Hepatocyte (in vitro differentiated cells): Measurements from ENCODE around the gene NAE1. TPM values are rescaled to one million over a fixed set of nuclear protein-coding genes. Genes with fewer than 3 reads are reported as not detected.

ENCODE experiments used
- DNase-seq: peaks from one replicate; pipeline ENCODE4 v3.0.0-alpha.2; 2016; ENCODE audit warnings: low spot score
- H2AFZ ChIP-seq: fragments of 200-600 bp; sonication (generic); 2 replicates; pipeline ENCODE4 v1.6.0; 2016; ENCODE audit warnings: antibody characterized with exemption, mild to moderate bottlenecking
- H3K27ac ChIP-seq: fragments of 200-600 bp; sonication (generic); 2 replicates; pipeline ENCODE4 v1.5.1; 2016; ENCODE audit warnings: mild to moderate bottlenecking
- H3K27me3 ChIP-seq: fragments of 200-600 bp; sonication (generic); 2 replicates; pipeline ENCODE4 v1.6.1; 2016
- H3K36me3 ChIP-seq: fragments of 200-600 bp; sonication (generic); replicated peaks from 2 replicates; pipeline ENCODE4 v1.5.1; 2016; ENCODE audit warnings: low read depth; ENCODE audit not compliant: insufficient read depth
- H3K4me1 ChIP-seq: fragments of 200-600 bp; sonication (generic); 2 replicates; pipeline ENCODE4 v1.5.1; 2016; ENCODE audit warnings: mild to moderate bottlenecking, moderate library complexity; ENCODE audit not compliant: insufficient read depth
- H3K4me2 ChIP-seq: fragments of 200-600 bp; sonication (generic); 2 replicates; pipeline ENCODE4 v1.6.0; 2016
- H3K4me3 ChIP-seq: fragments of 200-600 bp; sonication (generic); 2 replicates; pipeline ENCODE4 v1.5.1; 2016; ENCODE audit warnings: mild to moderate bottlenecking
- H3K79me2 ChIP-seq: fragments of 200-600 bp; sonication (generic); 2 replicates; pipeline ENCODE4 v1.6.0; 2017; ENCODE audit warnings: mild to moderate bottlenecking
- H3K9me2 ChIP-seq: fragments of 200-600 bp; sonication (generic); replicated peaks from 2 replicates; pipeline ENCODE4 v1.6.0; 2017; ENCODE audit warnings: mild to moderate bottlenecking; ENCODE audit not compliant: insufficient read depth
- H3K9me3 ChIP-seq: fragments of 200-600 bp; sonication (generic); 2 replicates; pipeline ENCODE4 v1.5.1; 2016; ENCODE audit warnings: low read depth, mild to moderate bottlenecking
- H4K20me1 ChIP-seq: fragments of 200-600 bp; sonication (generic); 2 replicates; pipeline ENCODE4 v1.6.0; 2016; ENCODE audit warnings: mild to moderate bottlenecking; ENCODE audit not compliant: insufficient read depth, poor library complexity, severe bottlenecking
- EZH2 ChIP-seq: fragments of 200-600 bp; sonication (generic); IDR thresholded peaks from 2 replicates; pipeline ENCODE4 v1.6.1; 2016; ENCODE audit warnings: antibody characterized with exemption, mild to moderate bottlenecking, borderline replicate concordance
- EZH2phosphoT487 ChIP-seq: fragments of 200-600 bp; sonication (generic); IDR thresholded peaks from one replicate; pipeline ENCODE4 v1.6.1; 2018; ENCODE audit warnings: antibody characterized with exemption, mild to moderate bottlenecking, low read depth, moderate library complexity; ENCODE audit not compliant: unreplicated experiment, severe bottlenecking
- WGBS: methylation state at CpG from one replicate; pipeline ENCODE4 v1.1.6; 2016; ENCODE audit warnings: low lambda C conversion rate; ENCODE audit errors: missing lambda C conversion rate; 5-methylcytosine and 5-hydroxymethylcytosine counted together
- polyA plus RNA-seq: library from polyadenylated mRNA; unstranded; fragments of >200 nt; fragmentation: Nextera tagmentation; extraction: Ambion mirVana; gene quantifications from 2 replicates; pipeline ENCODE4 v1.2.1, GENCODE V29; 2016
- total RNA-seq: library from RNA; depleted of rRNA; stranded (reverse); fragments of >200 nt; gene quantifications from 2 replicates; pipeline ENCODE4 v1.2.3, GENCODE V29; 2014
- TF ChIP-seq, protein P1 (sequence below): fragments of 200-600 bp; sonication (generic); IDR thresholded peaks from 2 replicates; pipeline ENCODE4 v1.5.1; 2016; ENCODE audit warnings: antibody characterized with exemption, mild to moderate bottlenecking; ENCODE audit not compliant: poor library complexity

NAE1 gene
- total and polyA plus RNA-seq, 2 experiments from 2014 or later: 60.3 to 68.5 TPM

DNA sequence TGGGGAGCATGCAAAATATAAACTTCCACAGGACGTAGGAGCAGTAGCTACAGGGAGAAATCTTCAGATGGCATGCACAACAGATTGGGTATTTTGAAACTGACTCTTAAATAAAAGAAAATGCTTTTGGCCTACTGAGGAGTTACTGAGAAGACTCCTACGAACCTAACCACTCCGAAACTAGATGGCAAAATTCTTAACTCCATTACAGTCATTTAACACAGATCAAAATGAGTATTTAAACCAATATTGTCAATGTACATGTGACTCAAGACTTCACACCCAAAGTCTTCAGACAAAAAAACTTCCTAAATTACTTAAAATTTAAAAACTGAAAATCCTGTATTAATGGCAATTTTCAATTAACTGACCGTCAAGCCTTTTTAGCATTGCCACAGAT, 21.0 kb downstream of the NAE1 start:
- no peaks in the 10 kb centered on the region for H3K4me1 ChIP-seq
- no peaks in the 10 kb centered on the region for H3K9me3 ChIP-seq
- no peak for DNase-seq
- H4K20me1 ChIP-seq: no peaks in the 10 kb centered on the region
- WGBS: 93% methylated on average over 4 of the region's 4 CpGs
- no peaks in the 10 kb centered on the region for H3K9me2 ChIP-seq
- H3K4me2 ChIP-seq: no peak overlapping the region
- no peak for TF ChIP-seq EZH2
- TF ChIP-seq, protein P1, sequence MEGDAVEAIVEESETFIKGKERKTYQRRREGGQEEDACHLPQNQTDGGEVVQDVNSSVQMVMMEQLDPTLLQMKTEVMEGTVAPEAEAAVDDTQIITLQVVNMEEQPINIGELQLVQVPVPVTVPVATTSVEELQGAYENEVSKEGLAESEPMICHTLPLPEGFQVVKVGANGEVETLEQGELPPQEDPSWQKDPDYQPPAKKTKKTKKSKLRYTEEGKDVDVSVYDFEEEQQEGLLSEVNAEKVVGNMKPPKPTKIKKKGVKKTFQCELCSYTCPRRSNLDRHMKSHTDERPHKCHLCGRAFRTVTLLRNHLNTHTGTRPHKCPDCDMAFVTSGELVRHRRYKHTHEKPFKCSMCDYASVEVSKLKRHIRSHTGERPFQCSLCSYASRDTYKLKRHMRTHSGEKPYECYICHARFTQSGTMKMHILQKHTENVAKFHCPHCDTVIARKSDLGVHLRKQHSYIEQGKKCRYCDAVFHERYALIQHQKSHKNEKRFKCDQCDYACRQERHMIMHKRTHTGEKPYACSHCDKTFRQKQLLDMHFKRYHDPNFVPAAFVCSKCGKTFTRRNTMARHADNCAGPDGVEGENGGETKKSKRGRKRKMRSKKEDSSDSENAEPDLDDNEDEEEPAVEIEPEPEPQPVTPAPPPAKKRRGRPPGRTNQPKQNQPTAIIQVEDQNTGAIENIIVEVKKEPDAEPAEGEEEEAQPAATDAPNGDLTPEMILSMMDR: no peak
- TF ChIP-seq EZH2phosphoT487: no peak
- H3K79me2 ChIP-seq: no peaks in the 10 kb centered on the region
- H3K27me3 ChIP-seq: no peaks in the 10 kb centered on the region
- H3K36me3 ChIP-seq: no peaks in the 10 kb centered on the region
- no peak overlapping the region for H3K27ac ChIP-seq
- no peak overlapping the region for H3K4me3 ChIP-seq
- H2AFZ ChIP-seq: no peak overlapping the region

DNA sequence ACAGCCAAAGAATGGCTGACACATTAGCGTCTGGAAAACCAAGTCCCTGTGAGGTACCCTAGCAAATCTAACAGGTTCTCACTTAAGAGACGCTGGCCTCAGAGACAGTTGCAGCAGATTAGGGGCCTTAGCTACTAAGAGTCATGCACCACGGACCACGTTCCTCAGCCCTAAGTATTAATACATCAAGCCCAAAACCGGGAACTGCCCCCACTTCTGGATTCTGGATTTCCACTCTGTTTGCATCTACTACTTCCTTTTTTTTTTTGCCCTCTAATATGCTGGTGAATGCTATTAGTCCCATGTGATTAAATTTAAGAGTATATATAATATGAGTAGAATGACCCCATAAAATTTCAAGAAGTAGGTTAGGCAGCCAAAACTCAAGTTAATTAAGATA, 28.6 kb downstream of the NAE1 start:
- TF ChIP-seq EZH2phosphoT487 (no peak), EZH2 (no peak)
- TF ChIP-seq, protein P1: no peak
- Histone ChIP-seq H2AFZ (no peak overlapping the region), H3K9me3 (no peaks in the 10 kb centered on the region)

DNA sequence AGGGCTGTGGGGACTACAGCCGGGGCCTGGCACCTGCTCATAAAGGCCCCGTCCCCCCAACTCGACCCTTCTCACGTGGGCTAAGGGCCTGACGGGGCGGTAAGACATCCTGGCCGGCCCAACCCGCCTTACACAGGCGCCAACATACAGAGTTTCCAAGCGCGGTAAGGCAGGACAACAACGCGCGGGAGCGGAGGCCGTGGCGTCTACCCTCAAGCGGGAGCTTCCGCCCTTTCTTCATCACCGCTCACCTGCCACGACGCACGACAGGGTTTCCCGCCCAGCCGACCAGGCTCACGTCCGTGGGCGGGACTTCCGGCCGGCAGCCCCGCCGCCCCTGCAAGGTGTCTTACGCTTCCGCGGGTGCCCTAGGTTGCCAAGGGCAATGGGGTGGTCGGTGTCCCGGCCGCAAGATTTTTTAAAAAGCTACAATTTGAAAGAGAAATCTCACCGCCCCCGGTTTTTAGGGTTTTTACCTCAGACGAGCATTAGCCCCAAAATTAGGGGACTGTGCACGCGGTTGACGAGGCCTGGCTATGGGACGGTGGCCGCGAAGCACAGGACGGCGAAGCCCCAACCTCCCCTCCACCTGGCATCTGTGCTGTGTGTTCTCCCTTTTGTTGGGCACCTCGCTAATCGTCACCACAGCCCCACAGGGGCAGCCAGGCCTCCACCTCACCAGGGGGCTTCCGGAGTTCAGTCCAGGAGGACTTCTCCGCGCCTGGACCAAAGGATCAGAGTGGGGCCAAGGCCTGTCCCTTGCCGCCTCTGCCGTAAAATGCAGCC, 29.3 kb downstream of the NAE1 start, which contains the start of gene TERB1:
TSS of gene TERB1 (minus strand) at position 265 of the 786 bp plus-strand sequence. CDS start 4,786 bp downstream, outside the sequence.
- Histone ChIP-seq H3K9me3 (no peaks in the 10 kb centered on the region), H3K79me2 (no peaks in the 10 kb centered on the region), H3K4me3 (no peak within 1 kb of the TSS), H4K20me1 (no peaks in the 10 kb centered on the region), H2AFZ (no peak within 1 kb of the TSS), H3K27ac (no peak within 1 kb of the TSS), H3K36me3 (no peaks in the 10 kb centered on the region), H3K9me2 (no peaks in the 10 kb centered on the region), H3K27me3 (no peaks in the 10 kb centered on the region), H3K4me1 (no peaks in the 10 kb centered on the region), H3K4me2 (no peak within 1 kb of the TSS)
- DNase-seq: no peak
- no peak for TF ChIP-seq EZH2phosphoT487
- TF ChIP-seq EZH2: no peak
- TF ChIP-seq, protein P1: no peak
- 98% methylated on average over 55 of the region's 56 CpGs for WGBS

More for the DNA sequence above, 28.6 kb downstream of the NAE1 start:
- Histone ChIP-seq H3K36me3 (no peaks in the 10 kb centered on the region), H3K79me2 (no peaks in the 10 kb centered on the region), H4K20me1 (no peaks in the 10 kb centered on the region), H3K4me3 (no peak overlapping the region), H3K27me3 (no peaks in the 10 kb centered on the region), H3K4me2 (no peak overlapping the region), H3K9me2 (no peaks in the 10 kb centered on the region), H3K27ac (no peak overlapping the region), H3K4me1 (no peaks in the 10 kb centered on the region)
- 94% methylated on average over 5 of the region's 5 CpGs for WGBS
- DNase-seq: no peak
